Esophagus squamous epithelium (tissue), 4 donors: Measurements from ENCODE around the gene BBS9.

Source experiments
- POLR2A ChIP-seq, 4 donors: fragments of 450-650 bp; IDR thresholded peaks; one replicate each; pipeline ENCODE4 v1.6.1; 2017; ENCODE audit warnings: antibody characterized with exemption in 4 of 4, mild to moderate bottlenecking in 4 of 4, moderate library complexity in 3 of 4
- TF ChIP-seq, protein P1 (sequence below), 6 experiments: fragments of 450-650 bp in 4 of 6; fragments of 200-600 bp in 2 of 6; sonication (generic) in 2 of 6; IDR thresholded peaks; one replicate each; pipeline ENCODE4 v1.5.1; 2016 to 2019; ENCODE audit warnings: antibody characterized with exemption in 6 of 6, mild to moderate bottlenecking in 4 of 6, moderate library complexity in 4 of 6

DNA sequence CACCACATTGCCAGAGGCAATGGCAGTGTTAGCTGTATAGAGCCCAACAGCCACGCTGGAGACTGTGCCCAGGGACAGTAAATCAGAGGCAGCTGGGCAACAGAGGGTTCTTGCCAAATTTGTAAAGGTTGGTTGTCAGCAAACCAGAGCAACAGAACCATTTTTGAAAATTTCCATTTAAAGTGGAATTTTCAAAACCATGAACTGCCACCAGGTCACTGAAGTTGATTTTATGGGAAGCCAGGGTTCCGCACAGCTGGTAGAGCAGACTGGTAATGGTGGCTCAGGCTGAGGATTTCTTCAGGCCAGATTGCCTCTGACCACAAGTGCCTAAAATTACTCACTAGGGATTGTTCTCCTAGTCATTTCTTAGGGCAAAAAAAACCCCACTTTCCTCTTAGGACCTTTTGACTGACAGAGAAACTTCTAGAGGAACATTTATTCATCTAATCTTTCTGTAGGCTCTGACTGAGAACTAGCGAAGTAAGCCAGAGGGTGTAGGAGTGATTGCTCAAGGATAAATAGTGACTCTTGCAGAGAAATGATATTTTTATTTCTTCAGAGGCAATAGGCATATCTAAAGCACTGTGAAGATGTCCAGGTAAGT lies 342.4 kb downstream of the BBS9 start:
- TF ChIP-seq POLR2A (IDR thresholded peaks at IDR 0.05): no peak
- TF ChIP-seq, protein P1, sequence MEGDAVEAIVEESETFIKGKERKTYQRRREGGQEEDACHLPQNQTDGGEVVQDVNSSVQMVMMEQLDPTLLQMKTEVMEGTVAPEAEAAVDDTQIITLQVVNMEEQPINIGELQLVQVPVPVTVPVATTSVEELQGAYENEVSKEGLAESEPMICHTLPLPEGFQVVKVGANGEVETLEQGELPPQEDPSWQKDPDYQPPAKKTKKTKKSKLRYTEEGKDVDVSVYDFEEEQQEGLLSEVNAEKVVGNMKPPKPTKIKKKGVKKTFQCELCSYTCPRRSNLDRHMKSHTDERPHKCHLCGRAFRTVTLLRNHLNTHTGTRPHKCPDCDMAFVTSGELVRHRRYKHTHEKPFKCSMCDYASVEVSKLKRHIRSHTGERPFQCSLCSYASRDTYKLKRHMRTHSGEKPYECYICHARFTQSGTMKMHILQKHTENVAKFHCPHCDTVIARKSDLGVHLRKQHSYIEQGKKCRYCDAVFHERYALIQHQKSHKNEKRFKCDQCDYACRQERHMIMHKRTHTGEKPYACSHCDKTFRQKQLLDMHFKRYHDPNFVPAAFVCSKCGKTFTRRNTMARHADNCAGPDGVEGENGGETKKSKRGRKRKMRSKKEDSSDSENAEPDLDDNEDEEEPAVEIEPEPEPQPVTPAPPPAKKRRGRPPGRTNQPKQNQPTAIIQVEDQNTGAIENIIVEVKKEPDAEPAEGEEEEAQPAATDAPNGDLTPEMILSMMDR (IDR thresholded peaks at IDR 0.05): no peak
